ENCODE results near the gene PTRHD1. TPM values are rescaled to one million over a fixed set of nuclear protein-coding genes. Genes with fewer than 3 reads are reported as not detected.
"Not testable (repeated sequence)": the region's sequence is repeated elsewhere in the genome, so short reads cannot be mapped to it uniquely, and the experiment has no call there.

Gene PTRHD1
- total and polyA plus RNA-seq, 8 donors, result 8.4 to 41.0 (median 22.8) TPM

DNA sequence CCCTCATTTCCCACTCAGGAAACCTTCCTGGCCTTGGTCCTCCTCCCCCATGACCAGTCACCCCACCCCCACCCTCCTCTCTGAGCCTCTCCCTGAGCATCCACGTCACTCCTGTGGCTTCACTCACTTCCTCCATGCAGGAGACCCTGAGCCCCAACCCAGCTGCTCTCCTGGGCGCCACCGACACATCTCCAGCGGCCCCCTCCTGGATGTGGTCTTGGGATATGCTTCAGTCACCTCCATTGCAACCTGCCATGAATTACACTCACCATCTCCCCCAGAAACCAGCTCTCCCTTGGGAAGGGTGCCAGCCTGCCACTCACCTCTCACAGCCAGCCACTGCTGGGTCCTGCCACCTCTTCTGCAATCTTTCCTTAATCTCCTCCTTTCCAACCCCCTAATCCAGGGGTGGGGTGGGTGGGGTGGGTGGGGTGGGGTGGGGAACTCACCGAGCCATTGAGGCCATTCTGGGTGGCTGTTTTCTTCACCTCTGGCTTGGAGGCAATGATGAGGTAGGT lies 44.9 kb upstream of the PTRHD1 start:
- intact Hi-C loops (cut with DNase I; ENCODE audit: low total_unique reads), result no loop called here
- Histone ChIP-seq H3K4me1 (no peaks in the 10 kb centered on the region), H3K9me3 (no peaks in the 10 kb centered on the region), H3K4me3 (no peak overlapping the region), H3K27ac (no peak overlapping the region), H3K27me3 (no peaks in the 10 kb centered on the region), H3K36me3 (peaks cover 0 to 96% (median 81%) of the 10 kb centered on the region in 4 donors)
- DNase-seq, result no peak
- TF ChIP-seq, protein P1, sequence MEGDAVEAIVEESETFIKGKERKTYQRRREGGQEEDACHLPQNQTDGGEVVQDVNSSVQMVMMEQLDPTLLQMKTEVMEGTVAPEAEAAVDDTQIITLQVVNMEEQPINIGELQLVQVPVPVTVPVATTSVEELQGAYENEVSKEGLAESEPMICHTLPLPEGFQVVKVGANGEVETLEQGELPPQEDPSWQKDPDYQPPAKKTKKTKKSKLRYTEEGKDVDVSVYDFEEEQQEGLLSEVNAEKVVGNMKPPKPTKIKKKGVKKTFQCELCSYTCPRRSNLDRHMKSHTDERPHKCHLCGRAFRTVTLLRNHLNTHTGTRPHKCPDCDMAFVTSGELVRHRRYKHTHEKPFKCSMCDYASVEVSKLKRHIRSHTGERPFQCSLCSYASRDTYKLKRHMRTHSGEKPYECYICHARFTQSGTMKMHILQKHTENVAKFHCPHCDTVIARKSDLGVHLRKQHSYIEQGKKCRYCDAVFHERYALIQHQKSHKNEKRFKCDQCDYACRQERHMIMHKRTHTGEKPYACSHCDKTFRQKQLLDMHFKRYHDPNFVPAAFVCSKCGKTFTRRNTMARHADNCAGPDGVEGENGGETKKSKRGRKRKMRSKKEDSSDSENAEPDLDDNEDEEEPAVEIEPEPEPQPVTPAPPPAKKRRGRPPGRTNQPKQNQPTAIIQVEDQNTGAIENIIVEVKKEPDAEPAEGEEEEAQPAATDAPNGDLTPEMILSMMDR (IDR thresholded peaks at IDR 0.05), result no peak
- TF ChIP-seq POLR2A (IDR thresholded peaks at IDR 0.05) (no peak), POLR2AphosphoS5 (IDR thresholded peaks at IDR 0.05) (no peak), EP300 (IDR thresholded peaks at IDR 0.05) (no peak)
- WGBS, 5 donors, result 81 to 94% (median 91%) methylated on average over 5 of the region's 5 CpGs

DNA sequence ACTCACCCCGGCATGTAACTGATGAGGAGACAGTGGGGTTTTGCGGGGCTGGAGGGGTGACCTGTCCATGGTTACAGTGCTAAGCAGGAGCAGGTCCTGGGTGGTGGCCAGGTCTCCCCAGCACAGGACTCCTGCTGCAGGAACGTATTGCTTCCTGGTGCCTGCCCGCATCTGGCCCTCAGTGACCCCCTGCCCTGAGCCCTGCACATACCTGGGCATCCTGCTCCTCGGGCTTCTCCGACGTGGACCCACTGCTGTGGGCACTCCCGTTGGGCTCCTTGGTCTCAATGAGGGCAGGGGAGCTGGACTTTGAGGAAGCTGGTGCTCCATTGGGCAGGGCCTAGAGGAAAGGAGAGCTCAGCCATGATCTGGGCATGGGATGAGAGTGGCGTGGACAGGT lies 43.5 kb upstream of the PTRHD1 start:
- Histone ChIP-seq H3K4me1 (no peaks in the 10 kb centered on the region), H3K36me3 (peaks cover 0 to 83% (median 80%) of the 10 kb centered on the region in 4 donors), H3K4me3 (no peak overlapping the region), H3K27me3 (no peaks in the 10 kb centered on the region), H3K27ac (no peak overlapping the region), H3K9me3 (no peaks in the 10 kb centered on the region)
- intact Hi-C loops (cut with DNase I; ENCODE audit: low total_unique reads), result no loop called here
- TF ChIP-seq POLR2A (IDR thresholded peaks at IDR 0.05), result no peak
- no peak for TF ChIP-seq POLR2AphosphoS5 (IDR thresholded peaks at IDR 0.05)
- TF ChIP-seq EP300 (IDR thresholded peaks at IDR 0.05), result no peak
- TF ChIP-seq, protein P1 (IDR thresholded peaks at IDR 0.05), result no peak
- DNase-seq, result no peak
- 93 to 98% (median 93%) methylated on average over 6 to 9 of the region's 9 CpGs for WGBS, 5 donors

DNA sequence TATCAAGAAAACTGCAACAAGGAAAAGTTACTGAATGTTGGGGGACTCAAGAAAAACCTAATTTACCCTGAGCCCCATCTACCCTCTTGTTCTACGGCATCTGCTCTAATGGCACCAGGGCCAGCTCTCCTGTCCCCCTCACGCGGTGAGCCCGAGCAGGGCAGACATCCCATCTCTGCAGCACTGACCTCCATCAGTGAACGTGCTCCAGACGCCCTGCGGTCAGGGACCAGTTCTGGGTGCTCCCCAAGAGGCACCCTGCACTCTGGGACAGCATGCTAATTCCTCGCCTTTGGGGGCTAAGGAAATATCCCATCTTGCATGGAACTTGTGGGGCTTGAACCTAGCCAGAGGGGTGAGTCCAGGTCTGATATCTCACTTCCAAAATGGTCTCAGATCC lies 43.0 kb upstream of the PTRHD1 start:
- H3K27me3 ChIP-seq, result no peaks in the 10 kb centered on the region
- TF ChIP-seq POLR2AphosphoS5 (IDR thresholded peaks at IDR 0.05) (no peak), POLR2A (IDR thresholded peaks at IDR 0.05) (no peak), EP300 (IDR thresholded peaks at IDR 0.05) (no peak)
- TF ChIP-seq, protein P1 (IDR thresholded peaks at IDR 0.05), result no peak
- H3K36me3 ChIP-seq, result peaks cover 0 to 81% (median 75%) of the 10 kb centered on the region in 4 donors
- 90 to 99% (median 97%) methylated on average over 8 of the region's 8 CpGs for WGBS, 5 donors
- no peak for DNase-seq
- H3K4me3 ChIP-seq, result no peak overlapping the region
- intact Hi-C loops (cut with DNase I; ENCODE audit: low total_unique reads), result no loop called here
- no peaks in the 10 kb centered on the region for H3K9me3 ChIP-seq
- H3K27ac ChIP-seq, result no peak overlapping the region
- no peaks in the 10 kb centered on the region for H3K4me1 ChIP-seq

DNA sequence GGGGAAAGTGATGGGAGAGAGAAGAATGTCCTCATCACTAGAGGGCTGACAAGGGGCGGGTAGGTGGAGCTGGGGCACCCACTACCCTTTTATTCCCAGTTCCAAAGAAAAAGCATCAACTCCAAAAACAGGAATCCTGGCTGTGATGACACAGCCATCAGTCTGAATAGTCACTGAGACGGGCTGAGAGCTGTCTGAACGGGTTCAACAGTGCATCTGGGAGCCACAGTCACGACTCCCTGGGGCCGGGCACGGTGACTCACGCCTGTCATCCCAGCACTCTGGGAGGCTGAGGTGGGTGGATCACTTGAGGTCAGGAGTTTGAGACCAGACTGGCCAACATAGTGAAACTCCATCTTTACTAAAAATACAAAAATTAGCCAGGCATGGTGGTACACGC lies 42.2 kb upstream of the PTRHD1 start:
- WGBS, 5 donors, result 88 to 100% (median 92%) methylated on average over 8 of the region's 8 CpGs
- DNase-seq; H3K27ac ChIP-seq; intact Hi-C loops (cut with DNase I; ENCODE audit: low total_unique reads); H3K4me1 ChIP-seq; H3K27me3 ChIP-seq; H3K4me3 ChIP-seq; H3K9me3 ChIP-seq: not testable (repeated sequence)
- H3K36me3 ChIP-seq, result peaks cover 0 to 80% (median 70%) of the 10 kb centered on the region in 4 donors

DNA sequence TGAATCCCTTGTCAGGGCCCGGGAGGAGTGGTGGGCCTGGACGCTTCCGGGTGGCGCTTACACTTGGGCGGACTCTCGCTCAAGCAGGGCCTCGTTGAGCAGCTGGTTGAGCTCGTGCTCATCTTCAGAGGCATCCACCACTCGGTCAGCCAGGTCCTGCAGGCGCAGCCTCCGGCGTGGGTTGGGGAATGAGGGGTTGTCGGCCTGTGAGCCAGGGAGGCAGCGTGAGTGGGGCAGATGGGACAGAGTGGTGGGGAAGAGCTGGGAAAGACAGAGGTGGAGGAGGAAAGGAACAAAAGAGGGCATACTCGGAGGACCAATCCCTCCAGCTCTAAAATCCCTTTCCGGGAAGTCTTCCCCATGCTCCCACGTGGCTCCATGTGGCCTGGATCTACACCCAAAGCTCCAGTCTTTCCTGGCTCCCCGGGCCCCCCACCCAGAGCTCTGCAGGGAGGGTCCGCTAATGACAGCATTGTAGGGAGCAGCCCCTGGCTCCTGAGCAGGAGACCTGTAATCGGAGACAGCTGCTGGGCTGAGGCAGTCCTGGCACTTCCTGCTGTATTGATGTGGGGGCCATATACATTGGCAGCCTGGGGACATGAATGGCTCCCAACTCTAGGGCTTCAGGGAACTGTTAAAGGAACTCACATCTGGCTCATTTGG lies 41.7 kb upstream of the PTRHD1 start:
- intact Hi-C loops (cut with DNase I; ENCODE audit: low total_unique reads), result no loop called here
- 93 to 98% (median 95%) methylated on average over 20 of the region's 20 CpGs for WGBS, 5 donors

More for the DNA sequence above, 41.7 kb upstream of the PTRHD1 start:
- no peak overlapping the region for H3K27ac ChIP-seq
- no peak for DNase-seq
- H3K36me3 ChIP-seq, result peaks cover 0 to 77% (median 67%) of the 10 kb centered on the region in 4 donors
- no peak overlapping the region for H3K4me3 ChIP-seq
- no peaks in the 10 kb centered on the region for H3K9me3 ChIP-seq
- H3K27me3 ChIP-seq, result no peaks in the 10 kb centered on the region
- TF ChIP-seq, protein P1 (IDR thresholded peaks at IDR 0.05), result no peak
- no peaks in the 10 kb centered on the region for H3K4me1 ChIP-seq

Measured in stomach (tissue), 9 donors.